IPS DF 6.9 (cell line): Measurements from ENCODE around the gene DNLZ.

ENCODE experiments used
- DNase-seq: peaks from one replicate; pipeline ENCODE4 v3.0.0-alpha.2; 2013; ENCODE audit warnings: low read depth, low spot score
- H3K27ac ChIP-seq: one replicate; pipeline ENCODE4 v1.5.1; 2013; ENCODE audit warnings: low read length, control low read depth
- H3K27me3 ChIP-seq: 2 replicates; pipeline ENCODE4 v1.6.1; 2013; ENCODE audit warnings: mild to moderate bottlenecking, low read length; ENCODE audit not compliant: control insufficient read depth, insufficient read depth
- H3K36me3 ChIP-seq: 2 replicates; pipeline ENCODE4 v1.6.1; 2013; ENCODE audit warnings: low read length; ENCODE audit not compliant: control insufficient read depth, insufficient read depth
- H3K4me1 ChIP-seq: 2 replicates; pipeline ENCODE4 v1.6.1; 2013; ENCODE audit warnings: low read length; ENCODE audit not compliant: control insufficient read depth, insufficient read depth
- H3K4me3 ChIP-seq: 2 replicates; pipeline ENCODE4 v1.5.1; 2013; ENCODE audit warnings: mild to moderate bottlenecking, low read length
- H3K9me3 ChIP-seq: 2 replicates; pipeline ENCODE4 v1.6.1; 2013; ENCODE audit warnings: low read length, inconsistent platforms; ENCODE audit not compliant: control insufficient read depth, insufficient read depth
- WGBS: extraction: QIAGEN DNeasy Blood & Tissue Kit; methylation state at CpG from one replicate; pipeline ENCODE4 v1.1.7; 2013; ENCODE audit warnings: mixed read lengths, missing lambda C conversion rate; ENCODE audit not compliant: insufficient read length, insufficient coverage; 5-methylcytosine and 5-hydroxymethylcytosine counted together

The DNLZ gene

GRCh38 chr9:136404801-136405136, 41.2 kb upstream of the DNLZ start:
- WGBS = no CpG with 5 or more reads among the region's 14 CpGs
- Histone ChIP-seq H3K4me3 (no peak overlapping the region), H3K27me3 (no peaks in the 10 kb centered on the region), H3K4me1 (no peaks in the 10 kb centered on the region; the same call in 1 of the 2 replicates), H3K9me3 (no peaks in the 10 kb centered on the region), H3K27ac (no peak overlapping the region), H3K36me3 (peaks cover 32% of the 10 kb centered on the region)
- DNase-seq = no peak

GRCh38 chr9:136403915-136404800, 40.6 kb upstream of the DNLZ start:
- Histone ChIP-seq H3K4me1 (no peaks in the 10 kb centered on the region), H3K9me3 (no peaks in the 10 kb centered on the region), H3K4me3 (no peak overlapping the region), H3K27ac (no peak overlapping the region), H3K27me3 (no peaks in the 10 kb centered on the region), H3K36me3 (peaks cover 32% of the 10 kb centered on the region)
- no peak for DNase-seq
- no CpG with 5 or more reads among the region's 32 CpGs for WGBS

GRCh38 chr9:136403538-136403914, 40.0 kb upstream of the DNLZ start:
- WGBS = no CpG with 5 or more reads among the region's 5 CpGs
- no peak overlapping the region for H3K4me3 ChIP-seq
- no peak for DNase-seq
- H3K27ac ChIP-seq = no peak overlapping the region
- peaks cover 30% of the 10 kb centered on the region for H3K36me3 ChIP-seq
- no peaks in the 10 kb centered on the region for H3K9me3 ChIP-seq
- H3K4me1 ChIP-seq = no peaks in the 10 kb centered on the region
- H3K27me3 ChIP-seq = no peaks in the 10 kb centered on the region

- Histone ChIP-seq H3K27me3 (no peaks in the 10 kb centered on the region), H3K27ac (no peak overlapping the region), H3K4me3 (no peak overlapping the region), H3K9me3 (no peaks in the 10 kb centered on the region), H3K36me3 (peaks cover 29% of the 10 kb centered on the region), H3K4me1 (no peaks in the 10 kb centered on the region)
- no peak for DNase-seq
- WGBS = no CpG with 5 or more reads among the region's 13 CpGs
Measured at GRCh38 chr9:136402067-136402466, 38.5 kb upstream of the DNLZ start.

GRCh38 chr9:136401173-136401922, 37.8 kb upstream of the DNLZ start:
- Histone ChIP-seq H3K4me3 (no peak overlapping the region), H3K27me3 (no peaks in the 10 kb centered on the region), H3K27ac (no peak overlapping the region), H3K9me3 (no peaks in the 10 kb centered on the region), H3K4me1 (no peaks in the 10 kb centered on the region), H3K36me3 (peaks cover 32% of the 10 kb centered on the region)
- no peak for DNase-seq
- no CpG with 5 or more reads among the region's 18 CpGs for WGBS

- H3K36me3 ChIP-seq = peaks cover 38% of the 10 kb centered on the region
Measured at GRCh38 chr9:136400038-136400834, 36.7 kb upstream of the DNLZ start, which contains the start of gene SNAPC4. Gene SNAPC4, minus strand, starts transcription at chr9:136400170. Its CDS starts 1,742 bp downstream, at chr9:136398428.

GRCh38 chr9:136399176-136400037, 35.9 kb upstream of the DNLZ start:
- WGBS = no CpG with 5 or more reads among the region's 67 CpGs
- Histone ChIP-seq H3K4me1 (no peaks in the 10 kb centered on the region), H3K4me3 (peak overlapping the region; percentile 85), H3K27me3 (no peaks in the 10 kb centered on the region), H3K36me3 (peaks cover 40% of the 10 kb centered on the region), H3K27ac (no peak overlapping the region), H3K9me3 (no peaks in the 10 kb centered on the region)
- DNase-seq = no peak

More at GRCh38 chr9:136400038-136400834, 36.7 kb upstream of the DNLZ start, which contains the start of gene SNAPC4:
- H3K27ac ChIP-seq = no peak within 1 kb of the TSS
- WGBS = no CpG with 5 or more reads among the region's 71 CpGs
- H3K4me3 ChIP-seq = peak within 1 kb of the TSS; percentile 85
- no peaks in the 10 kb centered on the region for H3K27me3 ChIP-seq
- peak; percentile 76 for DNase-seq
- H3K9me3 ChIP-seq = no peaks in the 10 kb centered on the region
- no peaks in the 10 kb centered on the region for H3K4me1 ChIP-seq

- Histone ChIP-seq H3K4me1 (no peaks in the 10 kb centered on the region), H3K36me3 (peaks cover 33% of the 10 kb centered on the region), H3K9me3 (no peaks in the 10 kb centered on the region), H3K4me3 (no peak overlapping the region), H3K27me3 (no peaks in the 10 kb centered on the region), H3K27ac (no peak overlapping the region)
- DNase-seq = no peak
- WGBS = no CpG with 5 or more reads among the region's 12 CpGs
Measured at GRCh38 chr9:136398286-136398685, 34.7 kb upstream of the DNLZ start.

- Histone ChIP-seq H3K4me1 (no peaks in the 10 kb centered on the region), H3K9me3 (no peaks in the 10 kb centered on the region), H3K36me3 (peaks cover 38% of the 10 kb centered on the region), H3K27ac (no peak overlapping the region), H3K4me3 (no peak overlapping the region), H3K27me3 (no peaks in the 10 kb centered on the region)
- no peak for DNase-seq
- no CpG with 5 or more reads among the region's 6 CpGs for WGBS
Measured at GRCh38 chr9:136397643-136398042, 34.1 kb upstream of the DNLZ start.
